Astrocyte (in vitro differentiated cells and primary cell): ENCODE data around the gene USP40.
"Not testable (repeated sequence)": the region's sequence is repeated elsewhere in the genome, so short reads cannot be mapped to it uniquely, and the experiment has no call there.

Experiments
- CTCF ChIP-seq: IDR thresholded peaks from 2 replicates; pipeline ENCODE4 v1.5.1; 2011; ENCODE audit warnings: low read depth, mild to moderate bottlenecking, inconsistent platforms, low read length, moderate library complexity; ENCODE audit not compliant: insufficient read depth
- EZH2 ChIP-seq: IDR thresholded peaks from 2 replicates; pipeline ENCODE4 v1.6.1; 2012; ENCODE audit warnings: mild to moderate bottlenecking, low read length, inconsistent platforms; ENCODE audit not compliant: insufficient read depth

- TF ChIP-seq CTCF, EZH2: not testable (repeated sequence)
These were observed 10.8 kb upstream of the USP40 start for GRCh38 chr2:233577341-233577740.
